ENCODE measurements around the gene CYP3A5.
"Not testable (repeated sequence)": the region's sequence is repeated elsewhere in the genome, so short reads cannot be mapped to it uniquely, and the experiment has no call there.

GRCh38 chr7:99690918-99691317, 11.1 kb upstream of the CYP3A5 start:
- not testable (repeated sequence) for TF ChIP-seq CTCF (IDR thresholded peaks at IDR 0.05; ENCODE audit: poor library complexity); EZH2 (IDR thresholded peaks at IDR 0.05; ENCODE audit: borderline replicate concordance); EZH2phosphoT487 (IDR thresholded peaks at IDR 0.05; ENCODE audit: low read depth, severe bottlenecking, unreplicated experiment)
